Mesendoderm (in vitro differentiated cells): ENCODE data around the gene CAPN14.

ENCODE experiments used
- DNase-seq: peaks from one replicate; pipeline ENCODE4 v3.0.0; 2013
- H2AK5ac ChIP-seq: 2 replicates; pipeline ENCODE4 v1.6.1; 2013; ENCODE audit warnings: low read length, inconsistent platforms
- H2BK120ac ChIP-seq: 2 replicates; pipeline ENCODE4 v1.6.1; 2013; ENCODE audit warnings: low read depth, mild to moderate bottlenecking, low read length, moderate library complexity, mixed read lengths
- H2BK15ac ChIP-seq: replicated peaks from 2 replicates; pipeline ENCODE4 v1.6.1; 2013; ENCODE audit warnings: low read depth, mild to moderate bottlenecking, moderate library complexity
- H2BK5ac ChIP-seq: 2 replicates; pipeline ENCODE4 v1.6.1; 2013; ENCODE audit warnings: low read length, inconsistent platforms
- H3K18ac ChIP-seq: 2 replicates; pipeline ENCODE4 v1.6.1; 2013; ENCODE audit warnings: mild to moderate bottlenecking, low read length, mixed read lengths
- H3K23ac ChIP-seq: one replicate; pipeline ENCODE4 v1.6.1; 2013; ENCODE audit warnings: low read length
- H3K27ac ChIP-seq: 2 replicates; pipeline ENCODE4 v1.5.1; 2013; ENCODE audit warnings: low read depth, mild to moderate bottlenecking, inconsistent platforms, low read length, moderate library complexity
- H3K27me3 ChIP-seq: 2 replicates; pipeline ENCODE4 v1.6.1; 2013; ENCODE audit warnings: low read length, control low read depth, mild to moderate bottlenecking, inconsistent platforms; ENCODE audit not compliant: insufficient read depth, poor library complexity
- H3K36me3 ChIP-seq: 2 replicates; pipeline ENCODE4 v1.6.1; 2013; ENCODE audit warnings: low read length, inconsistent platforms; ENCODE audit not compliant: control insufficient read depth, insufficient read depth
- H3K4ac ChIP-seq: one replicate; pipeline ENCODE4 v1.6.1; 2013; ENCODE audit warnings: low read depth, mild to moderate bottlenecking, low read length, moderate library complexity
- H3K4me1 ChIP-seq: 2 replicates; pipeline ENCODE4 v1.6.1; 2013; ENCODE audit warnings: low read depth, low read length, inconsistent platforms; ENCODE audit not compliant: control insufficient read depth
- H3K4me2 ChIP-seq: 2 replicates; pipeline ENCODE4 v1.6.1; 2013; ENCODE audit warnings: low read length
- H3K4me3 ChIP-seq: 2 replicates; pipeline ENCODE4 v1.5.1; 2013; ENCODE audit warnings: mild to moderate bottlenecking, low read length
- H3K56ac ChIP-seq: one replicate; pipeline ENCODE4 v1.6.1; 2013; ENCODE audit warnings: low read length
- H3K79me1 ChIP-seq: 2 replicates; pipeline ENCODE4 v1.6.1; 2013; ENCODE audit warnings: low read length, inconsistent platforms
- H3K79me2 ChIP-seq: 2 replicates; pipeline ENCODE4 v1.6.1; 2013; ENCODE audit warnings: mild to moderate bottlenecking, low read length; ENCODE audit not compliant: control insufficient read depth, insufficient read depth
- H3K9ac ChIP-seq: 2 replicates; pipeline ENCODE4 v1.6.1; 2013; ENCODE audit warnings: low read length, inconsistent platforms
- H4K5ac ChIP-seq: one replicate; pipeline ENCODE4 v1.6.1; 2013; ENCODE audit warnings: low read length
- H4K8ac ChIP-seq: one replicate; pipeline ENCODE4 v1.6.1; 2013; ENCODE audit warnings: low read depth, mild to moderate bottlenecking, control low read depth, low read length, moderate library complexity
- WGBS: extraction: QIAGEN DNeasy Blood & Tissue Kit; methylation state at CpG from one replicate; pipeline ENCODE4 v1.1.7; 2013; ENCODE audit warnings: low lambda C conversion rate, missing lambda C conversion rate; ENCODE audit not compliant: insufficient coverage; ENCODE audit errors: extremely low coverage; 5-methylcytosine and 5-hydroxymethylcytosine counted together

CAPN14 gene

DNA sequence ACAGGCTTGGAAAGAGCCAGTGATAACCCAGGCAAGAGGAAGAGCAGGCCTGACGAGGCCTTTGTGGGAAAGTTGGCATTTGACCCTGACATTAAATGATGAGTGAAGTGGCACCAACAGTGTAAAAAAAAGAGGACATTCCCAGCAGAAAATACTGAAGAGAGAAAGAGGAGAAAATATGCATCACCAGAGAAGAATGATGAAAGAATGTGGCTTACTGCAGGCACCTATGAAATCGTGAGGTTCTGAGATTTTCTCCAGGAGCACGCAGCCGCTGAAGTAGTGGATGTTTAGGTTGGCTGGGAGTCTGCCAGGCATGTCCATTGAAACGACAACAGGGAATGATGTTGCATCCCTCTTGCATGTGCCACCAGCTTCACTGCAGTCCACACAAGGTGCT, 30.4 kb upstream of the CAPN14 start:
- no peaks in the 10 kb centered on the region for H3K79me2 ChIP-seq
- H3K56ac ChIP-seq = no peak overlapping the region
- no peak overlapping the region for H3K9ac ChIP-seq
- H3K4me3 ChIP-seq = no peak overlapping the region
- no peak overlapping the region for H3K4me2 ChIP-seq
- no peak for DNase-seq
- WGBS = no CpG with 5 or more reads among the region's 5 CpGs
- no peak overlapping the region for H4K8ac ChIP-seq
- peaks cover 5% of the 10 kb centered on the region for H3K36me3 ChIP-seq
- no peak overlapping the region for H2BK15ac ChIP-seq
- H3K79me1 ChIP-seq = no peaks in the 10 kb centered on the region
- H2AK5ac ChIP-seq = no peak overlapping the region
- no peak overlapping the region for H3K23ac ChIP-seq
- H3K27me3 ChIP-seq = no peaks in the 10 kb centered on the region
- H4K5ac ChIP-seq = no peak overlapping the region
- H2BK120ac ChIP-seq = no peak overlapping the region
- H3K27ac ChIP-seq = no peak overlapping the region
- H3K4ac ChIP-seq = no peak overlapping the region
- no peak overlapping the region for H2BK5ac ChIP-seq
- H3K4me1 ChIP-seq = no peaks in the 10 kb centered on the region
- H3K18ac ChIP-seq = no peak overlapping the region

DNA sequence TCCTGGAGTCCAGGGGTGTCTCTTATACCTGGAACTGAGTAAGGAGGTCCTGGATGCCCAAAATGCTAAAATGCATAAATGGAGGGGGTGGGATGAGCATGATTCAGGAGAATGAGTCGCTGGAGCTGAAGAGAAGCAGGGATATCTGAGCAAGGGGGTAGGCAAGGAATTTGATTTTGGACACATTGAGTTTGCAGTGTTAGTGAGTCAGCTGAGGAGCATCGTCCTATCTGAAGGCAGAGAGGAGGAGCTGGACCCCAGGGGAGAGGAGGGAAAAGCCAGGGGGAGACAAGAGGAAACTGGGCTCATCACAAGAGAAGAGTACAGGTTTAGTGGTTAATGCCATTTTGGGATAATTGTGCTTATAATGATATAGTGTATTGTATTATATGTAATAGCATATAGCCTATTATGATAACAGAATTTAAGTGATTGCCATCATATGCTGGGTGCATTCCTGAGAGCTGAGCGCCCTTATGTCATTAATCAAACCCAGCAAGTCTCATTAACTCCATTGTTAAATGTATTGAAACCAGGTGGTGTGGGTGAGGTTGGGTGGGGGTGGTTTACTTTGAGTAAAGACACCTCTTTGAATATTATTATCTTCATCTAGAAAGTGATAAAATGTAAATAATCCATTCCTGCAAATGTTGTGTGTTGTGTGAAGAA, 29.0 kb upstream of the CAPN14 start:
- no peak overlapping the region for H4K8ac ChIP-seq
- no peak overlapping the region for H3K18ac ChIP-seq
- no peaks in the 10 kb centered on the region for H3K27me3 ChIP-seq
- H3K36me3 ChIP-seq = peaks cover 3% of the 10 kb centered on the region
- H4K5ac ChIP-seq = no peak overlapping the region
- no peak overlapping the region for H2AK5ac ChIP-seq
- H2BK120ac ChIP-seq = no peak overlapping the region
- no CpG with 5 or more reads among the region's 3 CpGs for WGBS
- H3K23ac ChIP-seq = no peak overlapping the region
- no peak overlapping the region for H3K9ac ChIP-seq
- H3K27ac ChIP-seq = no peak overlapping the region
- H3K79me2 ChIP-seq = no peaks in the 10 kb centered on the region
- H2BK15ac ChIP-seq = no peak overlapping the region
- no peak overlapping the region for H3K4me3 ChIP-seq
- no peaks in the 10 kb centered on the region for H3K4me1 ChIP-seq
- H3K56ac ChIP-seq = no peak overlapping the region
- no peak overlapping the region for H3K4ac ChIP-seq
- no peaks in the 10 kb centered on the region for H3K79me1 ChIP-seq
- no peak overlapping the region for H2BK5ac ChIP-seq
- H3K4me2 ChIP-seq = no peak overlapping the region
- DNase-seq = no peak

DNA sequence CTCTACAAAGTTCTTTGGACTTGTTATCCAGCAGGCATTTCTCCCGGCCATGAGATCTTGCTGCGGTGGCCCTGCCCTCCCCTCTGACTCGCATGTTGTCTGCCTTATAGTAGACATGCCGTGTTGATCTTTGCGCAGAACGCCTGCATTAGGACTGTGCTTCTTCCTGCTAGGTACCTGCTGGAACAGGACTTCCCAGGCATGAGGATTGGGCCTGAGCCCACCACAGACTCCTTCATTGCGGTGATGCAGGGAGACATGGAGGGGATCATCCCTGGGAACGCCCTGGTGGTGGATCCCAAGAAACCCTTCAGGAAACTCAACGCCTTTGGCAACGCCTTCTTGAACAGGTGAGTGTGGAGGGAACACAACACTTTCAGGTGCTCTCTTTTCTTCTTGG, 26.8 kb upstream of the CAPN14 start:
- Histone ChIP-seq H3K79me2 (peaks cover 1% of the 10 kb centered on the region), H3K18ac (no peak overlapping the region), H4K8ac (no peak overlapping the region), H3K4ac (no peak overlapping the region), H4K5ac (no peak overlapping the region), H3K4me3 (no peak overlapping the region), H3K27me3 (no peaks in the 10 kb centered on the region), H3K9ac (no peak overlapping the region), H2BK5ac (no peak overlapping the region), H3K79me1 (peaks cover 3% of the 10 kb centered on the region), H2BK120ac (no peak overlapping the region), H3K36me3 (peaks cover 3% of the 10 kb centered on the region), H3K4me1 (no peaks in the 10 kb centered on the region), H2BK15ac (no peak overlapping the region), H3K27ac (no peak overlapping the region), H3K56ac (no peak overlapping the region), H3K23ac (peak overlapping the region; percentile 15), H2AK5ac (no peak overlapping the region), H3K4me2 (no peak overlapping the region)
- DNase-seq = no peak
- WGBS = no CpG with 5 or more reads among the region's 10 CpGs

DNA sequence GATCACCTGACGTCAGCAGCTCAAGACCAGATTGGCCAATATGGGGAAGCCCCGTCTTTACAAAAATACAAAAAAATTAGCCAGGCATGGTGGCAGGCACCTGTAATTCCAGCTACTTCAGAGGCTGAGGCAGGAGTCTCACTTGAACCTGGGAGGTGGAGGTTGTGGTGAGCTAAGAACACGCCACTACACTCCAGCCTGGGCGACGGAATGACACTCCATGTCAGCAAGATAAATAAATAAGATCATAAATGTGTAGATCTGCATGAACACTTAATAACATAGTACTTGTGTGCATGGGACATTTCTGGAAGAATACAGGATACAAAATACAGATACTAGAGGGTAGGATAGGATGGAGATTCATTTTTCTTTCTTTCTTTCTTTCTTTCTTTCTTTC, 25.7 kb upstream of the CAPN14 start:
- no peak overlapping the region for H2BK5ac ChIP-seq
- no peaks in the 10 kb centered on the region for H3K4me1 ChIP-seq
- no peak overlapping the region for H2BK15ac ChIP-seq
- H2BK120ac ChIP-seq = no peak overlapping the region
- H3K79me2 ChIP-seq = peaks cover 1% of the 10 kb centered on the region
- no peak overlapping the region for H3K27ac ChIP-seq
- no peak overlapping the region for H3K9ac ChIP-seq
- no peak overlapping the region for H4K5ac ChIP-seq
- peaks cover 2% of the 10 kb centered on the region for H3K36me3 ChIP-seq
- H4K8ac ChIP-seq = no peak overlapping the region
- no peak overlapping the region for H3K4ac ChIP-seq
- no peak overlapping the region for H3K4me3 ChIP-seq
- H3K4me2 ChIP-seq = no peak overlapping the region
- no peak overlapping the region for H2AK5ac ChIP-seq
- H3K23ac ChIP-seq = no peak overlapping the region
- H3K56ac ChIP-seq = no peak overlapping the region
- no peak for DNase-seq
- peaks cover 4% of the 10 kb centered on the region for H3K79me1 ChIP-seq
- no peak overlapping the region for H3K18ac ChIP-seq
- WGBS = no CpG with 5 or more reads among the region's 5 CpGs
- H3K27me3 ChIP-seq = no peaks in the 10 kb centered on the region

DNA sequence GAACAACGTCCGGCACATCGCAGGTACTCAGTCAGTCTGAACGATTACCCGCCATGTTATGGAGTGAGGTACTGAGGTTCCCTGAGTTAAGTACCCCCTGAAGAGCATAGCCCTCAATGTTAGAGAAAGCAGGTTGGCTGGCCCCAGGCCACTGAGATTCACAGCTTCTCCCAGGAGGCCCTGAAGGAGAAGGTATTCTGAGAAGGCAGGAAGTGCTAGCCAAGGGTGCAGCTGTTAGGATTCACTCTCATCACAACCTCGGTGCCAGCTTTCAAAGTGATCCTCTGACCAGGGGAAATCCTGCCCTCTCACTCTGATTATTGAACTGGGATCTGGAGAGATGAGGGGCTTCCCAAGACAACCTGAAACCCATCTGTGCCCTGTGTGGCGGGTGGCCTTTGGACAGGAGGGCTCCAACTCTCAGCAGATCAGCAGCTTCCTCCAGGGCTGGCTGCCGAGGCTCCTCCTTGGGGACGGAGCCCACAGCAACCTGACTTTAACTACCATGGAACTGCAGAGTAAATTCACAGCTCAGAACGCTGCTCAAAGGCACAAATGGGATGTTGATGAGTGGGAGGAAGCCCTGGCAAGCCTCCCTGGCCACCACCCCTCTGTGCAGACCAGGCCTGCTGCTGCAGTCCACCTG, 24.4 kb upstream of the CAPN14 start:
- H2AK5ac ChIP-seq = no peak overlapping the region
- no peak overlapping the region for H2BK120ac ChIP-seq
- no peak overlapping the region for H3K4me3 ChIP-seq
- no peak overlapping the region for H2BK5ac ChIP-seq
- H3K4ac ChIP-seq = no peak overlapping the region
- no peak for DNase-seq
- H3K27ac ChIP-seq = no peak overlapping the region
- H3K4me2 ChIP-seq = no peak overlapping the region
- peaks cover 1% of the 10 kb centered on the region for H3K79me2 ChIP-seq
- no peak overlapping the region for H3K56ac ChIP-seq
- H3K18ac ChIP-seq = no peak overlapping the region
- no peak overlapping the region for H4K5ac ChIP-seq
- H3K9ac ChIP-seq = no peak overlapping the region
- H3K27me3 ChIP-seq = no peaks in the 10 kb centered on the region
- H2BK15ac ChIP-seq = no peak overlapping the region
- H3K36me3 ChIP-seq = peaks cover 2% of the 10 kb centered on the region
- no peak overlapping the region for H4K8ac ChIP-seq
- peak overlapping the region; percentile 16 for H3K23ac ChIP-seq
- no peaks in the 10 kb centered on the region for H3K4me1 ChIP-seq
- H3K79me1 ChIP-seq = peaks cover 5% of the 10 kb centered on the region
- WGBS = no CpG with 5 or more reads among the region's 10 CpGs
